Measurements from ENCODE around the gene SCARF2. TPM values are rescaled to one million over a fixed set of nuclear protein-coding genes. Genes with fewer than 3 reads are reported as not detected.
A peak's percentile ranks its signal among the peaks of the same experiment; 100 is the strongest.
"Not testable (repeated sequence)": the region's sequence is repeated elsewhere in the genome, so short reads cannot be mapped to it uniquely, and the experiment has no call there.

SCARF2 gene
- total and polyA plus RNA-seq, 2 donors from 2014 or later, result 5.0 to 12.3 TPM

GRCh38 chr22:20475115-20475436 lies 37.5 kb upstream of the SCARF2 start:
- no peak overlapping the region for H3K4me3 ChIP-seq (ENCODE audit: low read length in 3 of 3)
- TF ChIP-seq CTCF (IDR thresholded peaks at IDR 0.05; ENCODE audit: borderline replicate concordance, extremely low read depth, insufficient read depth), result no peak
- no peaks in the 10 kb centered on the region for H3K9me3 ChIP-seq (ENCODE audit: control insufficient read depth in 2 of 3, insufficient read depth in 1 of 3, low read length in 3 of 3)
- no peaks in the 10 kb centered on the region for H3K4me1 ChIP-seq (ENCODE audit: control insufficient read depth in 2 of 3, insufficient read depth in 2 of 3, low read depth in 1 of 3, low read length in 3 of 3)
- no peak overlapping the region for H3K27ac ChIP-seq (ENCODE audit: low read depth in 2 of 2, low read length in 2 of 2)
- no peak for FAIRE-seq
- H3K9ac ChIP-seq (ENCODE audit: low read length in 3 of 3), result no peak overlapping the region
- peaks cover 3 to 10% (median 8%) of the 10 kb centered on the region in 3 donors for H3K36me3 ChIP-seq (ENCODE audit: control insufficient read depth in 2 of 3, insufficient read depth in 3 of 3, low read length in 3 of 3)
- H3K27me3 ChIP-seq (ENCODE audit: control insufficient read depth, insufficient read depth, low read length), result no peaks in the 10 kb centered on the region
- intact Hi-C loops (cut with DNase I), result no loop called here
- DNase-seq, result no peak

- Histone ChIP-seq H3K4me1 (ENCODE audit: control insufficient read depth in 2 of 3, insufficient read depth in 2 of 3, low read depth in 1 of 3, low read length in 3 of 3) (no peaks in the 10 kb centered on the region), H3K4me3 (ENCODE audit: low read length in 3 of 3) (no peak overlapping the region), H3K9ac (ENCODE audit: low read length in 3 of 3) (peak overlapping the region in 1 of 3 donors; percentile 12), H3K36me3 (ENCODE audit: control insufficient read depth in 2 of 3, insufficient read depth in 3 of 3, low read length in 3 of 3) (peaks cover 3 to 13% (median 8%) of the 10 kb centered on the region in 3 donors), H3K27me3 (ENCODE audit: control insufficient read depth, insufficient read depth, low read length) (no peaks in the 10 kb centered on the region), H3K9me3 (ENCODE audit: control insufficient read depth in 2 of 3, insufficient read depth in 1 of 3, low read length in 3 of 3) (no peaks in the 10 kb centered on the region), H3K27ac (ENCODE audit: low read depth in 2 of 2, low read length in 2 of 2) (no peak overlapping the region)
- FAIRE-seq (no peak), DNase-seq (peak in 1 of 5 donors; percentile 34)
- no peak for TF ChIP-seq CTCF (IDR thresholded peaks at IDR 0.05; ENCODE audit: borderline replicate concordance, extremely low read depth, insufficient read depth)
- intact Hi-C loops (cut with DNase I), result no loop called here
These were observed 35.2 kb upstream of the SCARF2 start for GRCh38 chr22:20472629-20473442.

GRCh38 chr22:20471126-20471833 lies 33.7 kb upstream of the SCARF2 start:
- Histone ChIP-seq H3K27ac (ENCODE audit: low read depth in 2 of 2, low read length in 2 of 2) (no peak overlapping the region), H3K36me3 (ENCODE audit: control insufficient read depth in 2 of 3, insufficient read depth in 3 of 3, low read length in 3 of 3) (peaks cover 3 to 13% (median 8%) of the 10 kb centered on the region in 3 donors), H3K4me1 (ENCODE audit: control insufficient read depth in 2 of 3, insufficient read depth in 2 of 3, low read depth in 1 of 3, low read length in 3 of 3) (no peaks in the 10 kb centered on the region), H3K27me3 (ENCODE audit: control insufficient read depth, insufficient read depth, low read length) (no peaks in the 10 kb centered on the region), H3K4me3 (ENCODE audit: low read length in 3 of 3) (no peak overlapping the region), H3K9me3 (ENCODE audit: control insufficient read depth in 2 of 3, insufficient read depth in 1 of 3, low read length in 3 of 3) (no peaks in the 10 kb centered on the region), H3K9ac (ENCODE audit: low read length in 3 of 3) (no peak overlapping the region)
- no peak for TF ChIP-seq CTCF (IDR thresholded peaks at IDR 0.05; ENCODE audit: borderline replicate concordance, extremely low read depth, insufficient read depth)
- intact Hi-C loops (cut with DNase I), result no loop called here
- FAIRE-seq (no peak), DNase-seq (peak in 1 of 5 donors; percentile 28)

- intact Hi-C loops (cut with DNase I); H3K9ac ChIP-seq (ENCODE audit: low read length in 3 of 3); H3K9me3 ChIP-seq (ENCODE audit: control insufficient read depth in 2 of 3, insufficient read depth in 1 of 3, low read length in 3 of 3); H3K4me3 ChIP-seq (ENCODE audit: low read length in 3 of 3); H3K27me3 ChIP-seq (ENCODE audit: control insufficient read depth, insufficient read depth, low read length); FAIRE-seq; H3K4me1 ChIP-seq (ENCODE audit: control insufficient read depth in 2 of 3, insufficient read depth in 2 of 3, low read depth in 1 of 3, low read length in 3 of 3); H3K27ac ChIP-seq (ENCODE audit: low read depth in 2 of 2, low read length in 2 of 2); DNase-seq: not testable (repeated sequence)
- H3K36me3 ChIP-seq (ENCODE audit: control insufficient read depth in 2 of 3, insufficient read depth in 3 of 3, low read length in 3 of 3), result peaks cover 3 to 13% (median 9%) of the 10 kb centered on the region in 3 donors
These were observed 32.9 kb upstream of the SCARF2 start for GRCh38 chr22:20470525-20470924.

Data from kidney (tissue), 14 donors.